Ramos (cell line): ENCODE measurements around the gene SLC12A6.

Experiments
- in situ Hi-C: fragments of 300-500 bp; cut with MboI; formaldehyde crosslinking; loops from one replicate; pipeline ENCODE4 v1.14.3; 2022; ENCODE audit warnings: low sequenced_read_pairs; ENCODE audit not compliant: unreplicated experiment

SLC12A6 gene

DNA sequence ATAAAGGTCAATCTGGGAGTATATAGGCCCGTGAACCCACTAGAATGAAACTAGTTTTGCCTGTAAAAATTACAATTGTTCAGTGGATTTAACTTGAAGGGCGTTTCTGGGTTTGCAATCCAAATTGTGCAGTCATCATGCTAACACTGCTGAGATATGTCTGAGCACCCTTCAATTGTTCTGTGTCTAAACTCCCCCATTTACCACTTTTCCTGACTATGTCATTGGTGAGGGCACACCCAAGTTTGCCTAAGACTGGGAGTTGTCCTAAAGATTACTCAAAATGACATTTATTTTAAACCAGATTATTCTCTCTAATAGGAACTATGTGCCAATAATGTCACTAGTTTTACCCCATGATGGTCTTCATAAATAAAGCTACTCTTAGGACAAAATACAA, 58.2 kb downstream of the SLC12A6 start:
- in situ Hi-C loops = no loop called here

GRCh38 chr15:34275721-34276120, 61.9 kb downstream of the SLC12A6 start:
- in situ Hi-C loops = no loop called here

DNA sequence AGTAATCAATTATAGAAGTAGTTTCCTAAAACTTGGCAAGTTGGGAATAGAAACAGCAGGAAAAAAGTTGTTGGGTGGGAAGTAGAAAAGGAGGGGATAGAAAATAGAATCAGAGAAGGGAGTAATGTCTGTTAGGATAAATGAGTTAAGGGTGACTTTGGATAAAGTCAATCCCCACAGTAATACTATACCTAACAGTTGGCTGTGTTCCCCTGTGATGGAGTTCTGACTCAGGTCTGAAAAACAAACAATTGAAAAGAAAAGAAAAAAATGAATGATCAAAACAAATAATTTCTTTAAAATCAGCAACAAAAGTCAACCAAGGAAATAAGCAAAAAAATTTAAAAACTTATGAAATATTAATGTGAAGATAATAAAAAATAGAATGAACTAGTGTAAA, 62.4 kb downstream of the SLC12A6 start:
- in situ Hi-C loops = no loop called here

DNA sequence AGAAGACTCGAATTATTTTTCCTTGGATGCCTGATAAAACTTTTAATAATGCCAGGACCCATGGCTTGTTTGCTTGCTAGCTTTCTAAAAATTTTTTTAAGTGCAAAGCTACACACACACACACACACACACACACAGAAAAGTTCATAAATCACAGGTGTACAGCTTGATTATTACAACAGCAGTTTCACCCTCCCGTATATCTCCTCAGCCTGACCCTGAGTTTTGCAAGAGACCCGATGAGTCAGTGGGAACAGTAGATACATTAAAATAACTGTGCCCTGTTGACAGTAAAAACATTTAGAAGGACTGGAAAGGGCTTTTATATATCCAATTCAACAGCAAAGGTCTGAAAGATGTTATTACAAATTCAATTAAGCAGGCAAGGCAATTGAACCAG, 66.1 kb downstream of the SLC12A6 start:
- in situ Hi-C loops = no loop called here

- in situ Hi-C loops = no loop called here
Observed at GRCh38 chr15:34266751-34267150, 70.8 kb downstream of the SLC12A6 start.

DNA sequence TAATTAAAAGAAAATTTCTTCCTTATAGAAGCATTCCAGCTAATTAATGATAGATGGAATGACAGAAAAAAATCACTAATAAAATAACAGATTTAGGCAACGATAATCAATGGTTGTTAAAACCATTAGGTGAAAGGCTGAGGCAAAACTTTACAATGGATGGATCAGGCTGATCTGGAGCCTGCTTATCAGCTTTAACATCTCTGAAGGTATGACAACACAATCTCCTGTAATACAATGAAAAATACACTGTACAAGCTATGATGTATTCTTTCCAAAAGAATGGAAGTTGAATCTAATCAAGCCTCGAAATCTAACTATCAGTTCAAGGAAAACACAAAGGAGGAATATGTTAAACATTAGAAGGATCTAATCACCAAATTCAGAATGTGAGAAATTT, 73.5 kb downstream of the SLC12A6 start:
- in situ Hi-C loops = no loop called here

DNA sequence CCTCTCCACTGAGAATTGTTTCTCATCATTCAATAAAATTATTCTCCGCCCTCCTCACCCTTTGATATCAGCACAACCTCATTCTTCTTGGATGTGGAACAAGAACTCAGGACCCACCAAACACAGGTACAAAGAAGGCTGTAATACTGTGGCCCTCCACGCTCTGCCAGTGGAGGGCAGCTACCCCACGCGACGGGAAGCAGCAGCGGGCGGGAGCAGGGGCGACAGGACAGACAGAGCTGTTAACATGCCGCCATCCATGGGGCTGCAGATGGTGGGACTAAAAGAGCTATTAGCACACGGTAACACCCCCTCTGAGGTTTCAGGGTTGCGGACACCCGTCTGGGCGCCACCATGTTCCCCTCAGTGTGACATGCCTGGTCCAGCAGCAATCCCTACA, 75.2 kb downstream of the SLC12A6 start:
- in situ Hi-C loops = no loop called here

- in situ Hi-C loops = no loop called here
Observed at GRCh38 chr15:34259566-34259965, 78.0 kb downstream of the SLC12A6 start.

GRCh38 chr15:34258151-34258550, 79.4 kb downstream of the SLC12A6 start:
- in situ Hi-C loops = no loop called here

DNA sequence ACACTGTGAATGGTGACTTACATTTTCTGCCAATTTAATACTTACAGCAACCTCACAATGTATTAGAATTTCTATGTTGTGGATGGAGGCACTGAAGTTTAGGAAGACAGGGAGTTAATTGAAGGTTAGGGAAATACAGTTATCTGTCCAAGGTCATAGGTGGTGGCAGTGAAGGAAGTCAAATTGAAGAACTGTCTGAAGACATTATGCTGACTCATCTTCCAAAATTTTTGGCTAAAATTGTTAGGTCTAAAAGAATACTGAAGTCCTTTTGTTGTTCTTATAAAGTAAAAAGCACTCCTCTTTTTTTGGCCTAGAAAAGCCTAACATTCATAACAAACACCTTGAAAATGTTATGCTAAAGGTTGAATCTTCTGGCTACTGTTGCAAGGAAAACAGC, 85.0 kb downstream of the SLC12A6 start:
- in situ Hi-C loops = no loop called here

DNA sequence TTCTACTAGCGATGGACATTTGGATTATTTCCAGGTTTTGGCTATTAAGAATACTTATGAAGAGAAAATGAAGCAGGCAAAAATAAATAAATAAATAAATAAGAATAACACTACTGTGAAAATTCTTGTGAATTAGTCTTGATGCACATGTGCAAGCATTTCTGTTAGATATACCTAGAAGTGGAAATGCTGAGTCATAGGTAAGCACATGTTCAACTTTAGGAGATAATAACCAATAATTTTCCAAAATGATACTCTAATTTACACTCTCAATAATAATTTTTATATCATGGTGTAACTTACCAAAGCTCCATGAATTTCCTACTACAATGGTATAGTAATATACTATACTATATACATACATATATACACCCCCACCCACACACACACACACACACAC, 89.4 kb downstream of the SLC12A6 start:
- in situ Hi-C loops = no loop called here

GRCh38 chr15:34246276-34246976, 91.2 kb downstream of the SLC12A6 start:
- in situ Hi-C loops = no loop called here

DNA sequence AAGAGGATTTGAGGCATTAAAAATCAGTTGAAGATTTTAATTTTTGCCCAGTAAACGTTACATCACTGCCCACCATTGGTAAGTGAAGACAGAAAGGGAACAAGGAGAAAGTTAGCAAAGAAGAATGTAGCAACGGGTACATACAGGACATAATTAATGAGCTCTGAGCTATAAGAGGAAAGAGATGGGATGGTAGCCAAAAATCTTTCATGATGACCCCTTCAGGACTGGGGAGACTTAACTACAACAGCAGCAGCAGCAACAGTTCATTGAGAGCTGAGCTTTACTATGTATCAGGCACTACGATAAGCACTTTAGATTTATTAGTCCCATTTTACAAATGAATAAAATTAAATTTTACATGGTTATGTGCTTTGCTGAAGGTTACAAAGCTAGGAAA, 94.4 kb downstream of the SLC12A6 start:
- in situ Hi-C loops = no loop called here

DNA sequence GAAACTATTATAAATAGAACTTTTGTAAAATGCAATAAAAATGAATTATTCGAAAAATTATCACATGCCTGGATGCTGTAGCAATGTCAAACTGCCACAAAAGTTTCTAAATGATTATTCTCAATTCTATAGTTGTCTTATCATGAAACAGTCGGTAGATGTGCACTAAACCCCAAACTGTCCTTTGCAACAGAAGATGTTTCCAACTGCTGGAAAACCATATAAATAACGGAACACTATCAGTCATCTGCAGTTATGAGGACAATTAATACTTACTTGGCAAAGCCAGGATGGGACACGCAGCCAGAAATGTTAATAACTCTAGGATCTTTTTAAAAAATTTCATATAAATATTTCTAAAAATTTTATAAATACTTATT, 95.3 kb downstream of the SLC12A6 start:
- in situ Hi-C loops = no loop called here

DNA sequence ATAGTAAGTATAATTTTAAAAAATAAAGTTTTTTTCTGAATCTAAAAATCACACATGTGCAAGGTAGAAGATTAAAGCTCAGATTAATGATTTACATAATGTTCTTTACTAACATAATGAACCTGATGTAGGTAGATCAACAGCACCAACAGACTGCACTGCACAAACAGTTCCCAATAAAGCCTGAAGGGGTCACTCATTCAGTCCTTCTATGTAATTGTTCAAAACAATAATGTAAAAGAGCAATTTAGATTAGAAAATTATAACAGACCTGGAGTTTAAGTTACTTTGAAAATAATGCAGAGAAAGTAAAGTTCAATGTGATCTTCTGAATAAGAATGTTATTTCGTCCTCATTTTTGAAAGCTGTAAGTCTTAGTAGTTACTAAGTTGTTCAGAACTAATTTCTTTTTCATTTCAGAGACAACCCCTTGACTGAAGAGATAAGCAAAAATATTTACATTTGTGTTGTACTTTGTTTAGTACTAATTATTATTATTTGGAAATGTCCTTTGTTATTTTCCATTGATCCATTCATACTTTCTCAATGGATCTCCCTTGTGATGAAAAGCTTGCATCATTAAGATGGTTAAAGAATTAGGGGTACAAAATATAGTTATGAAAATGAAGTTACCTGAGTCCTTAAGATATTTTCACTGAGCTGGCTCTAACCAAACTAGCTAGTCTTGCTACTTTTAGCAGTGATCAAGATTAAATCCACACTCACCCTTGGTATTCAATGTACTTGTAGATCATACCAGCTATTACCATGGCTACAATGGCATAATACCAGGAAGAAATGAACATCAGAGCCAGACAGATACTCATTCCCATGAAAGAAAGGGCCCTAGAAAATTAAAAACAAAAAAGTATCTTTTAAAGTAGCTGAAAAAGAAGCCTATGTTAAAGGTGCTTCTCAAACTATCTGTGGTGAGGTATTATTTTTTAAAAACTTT, 95.9 kb downstream of the SLC12A6 start:
- in situ Hi-C loops = no loop called here

- in situ Hi-C loops = no loop called here
Observed at GRCh38 chr15:34240537-34240936, 97.0 kb downstream of the SLC12A6 start.

- in situ Hi-C loops = no loop called here
Observed at GRCh38 chr15:34239151-34239808, 98.3 kb downstream of the SLC12A6 start.

GRCh38 chr15:34233614-34234013, 104.0 kb downstream of the SLC12A6 start:
- in situ Hi-C loops = no loop called here

DNA sequence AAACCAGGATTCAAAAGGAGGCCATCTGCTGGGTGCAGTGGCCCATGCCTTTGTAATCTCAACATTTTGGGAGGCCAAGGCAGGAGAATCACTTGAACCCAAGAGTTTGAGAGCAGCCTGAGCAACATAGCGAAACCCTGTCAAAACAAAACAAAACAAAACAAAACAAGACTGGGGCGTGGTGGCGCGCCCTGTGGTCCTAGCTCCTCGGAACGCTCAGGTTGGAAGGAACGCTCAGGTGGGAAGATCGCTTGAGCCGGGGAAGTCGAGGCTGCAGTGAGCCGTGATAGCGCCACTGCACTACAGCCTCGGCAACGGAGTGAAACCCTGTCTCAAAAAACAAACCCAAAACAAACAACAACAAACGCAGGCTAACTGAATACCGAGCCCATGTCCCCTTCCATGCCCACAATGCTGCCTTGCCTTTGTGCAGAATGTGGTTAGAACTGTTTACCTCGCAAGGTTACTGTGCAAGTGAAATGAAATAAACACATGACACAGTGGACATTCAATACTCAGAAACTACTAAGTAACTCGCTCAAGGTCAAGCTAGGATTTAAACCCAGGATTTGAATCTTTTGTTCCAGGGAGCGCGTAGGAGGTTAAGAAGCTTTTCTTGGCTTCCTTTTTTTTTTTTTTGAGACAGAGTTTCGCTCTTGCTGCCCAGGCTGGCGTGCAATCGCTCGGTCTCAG, 113.5 kb downstream of the SLC12A6 start:
- in situ Hi-C loops = no loop called here

DNA sequence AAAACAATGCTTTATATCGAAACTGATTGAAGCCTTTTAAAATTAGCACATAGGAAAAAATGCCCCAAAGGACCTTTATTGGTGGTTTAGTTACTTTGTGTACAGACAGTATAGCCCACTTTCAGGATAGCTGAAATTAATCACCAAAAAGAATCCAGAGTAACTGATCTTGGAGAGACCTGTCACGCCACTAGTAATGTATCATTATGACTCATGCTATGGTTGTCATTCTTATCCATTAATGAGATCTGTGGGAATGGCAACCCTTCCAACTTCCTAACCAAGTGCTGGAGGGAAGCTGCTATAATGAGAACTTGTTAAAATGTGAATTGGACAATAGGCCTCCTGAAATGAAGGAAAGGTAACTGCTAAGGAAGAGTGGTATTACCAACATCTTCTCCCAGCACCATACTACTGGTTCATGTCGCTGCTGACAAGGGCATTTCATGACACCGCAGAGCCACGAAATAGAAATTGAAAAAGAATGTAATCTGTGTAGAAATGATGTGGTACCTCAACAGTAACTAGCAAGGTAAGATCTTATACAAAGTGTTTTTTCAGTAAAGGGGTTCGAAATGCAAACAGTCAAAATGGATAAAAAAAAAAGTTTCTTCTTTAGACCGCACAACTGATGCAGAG, 119.9 kb downstream of the SLC12A6 start:
- in situ Hi-C loops = no loop called here
